GM12892 (cell line): ENCODE results near the gene IQCK.

Source experiments
- POLR2A ChIP-seq: IDR thresholded peaks from 2 replicates; pipeline ENCODE4 v1.6.1; 2011; ENCODE audit warnings: low read depth, low read length, control low read depth
- POLR2AphosphoS5 ChIP-seq: IDR thresholded peaks from 2 replicates; pipeline ENCODE4 v1.6.1; 2011; ENCODE audit warnings: low read depth, low read length, control low read depth

- TF ChIP-seq POLR2A (no peak), POLR2AphosphoS5 (no peak)
Measured at GRCh38 chr16:19716183-19716582, 1.9 kb upstream of the IQCK start.
